Naive thymus-derived CD4-positive, alpha-beta T cell (primary cell): ENCODE data around the gene SCN9A. TPM values are rescaled to one million over a fixed set of nuclear protein-coding genes. Genes with fewer than 3 reads are reported as not detected.

Experiments used
- ATAC-seq: fragments of 150-1000 bp; cut with Tn5 transposase; 2 replicates; pipeline ENCODE4 v1.10.0; 2021; ENCODE audit warnings: mild to moderate bottlenecking, moderate library complexity
- CTCF ChIA-PET: fragments of 350-600 bp; sonication (Branson Sonifier 250); formaldehyde crosslinking; loops from one replicate; lab custom pipeline; 2021; ENCODE audit warnings: antibody characterized with exemption; lab: Charles Lee
- POLR2A ChIA-PET: fragments of 350-600 bp; sonication (Branson Sonifier 250); formaldehyde crosslinking; loops from one replicate; lab custom pipeline; 2021; ENCODE audit warnings: antibody characterized with exemption, inconsistent platforms; lab: Charles Lee
- DNase-seq, 9 donors: peaks; one replicate each; pipeline versions ENCODE4 v3.0.0 to v3.0.0-alpha.2; 2020 to 2022; ENCODE audit warnings: mixed read lengths in 1 of 9
- H3K27ac ChIP-seq: one replicate; pipeline ENCODE4 v1.7.0; 2013; ENCODE audit warnings: mild to moderate bottlenecking, low read depth, low read length, moderate library complexity
- H3K27me3 ChIP-seq, 2 donors: one replicate each; pipeline ENCODE4 v1.7.0; 2013; ENCODE audit warnings: low read length in 2 of 2, mild to moderate bottlenecking in 2 of 2, moderate library complexity in 2 of 2; ENCODE audit not compliant: control insufficient read depth in 2 of 2, insufficient read depth in 2 of 2
- H3K36me3 ChIP-seq, 3 experiments: 1 replicate in 2 of 3; 2 replicates in 1 of 3; pipeline ENCODE4 v1.7.0; 2013; ENCODE audit warnings: low read length in 3 of 3, mild to moderate bottlenecking in 3 of 3, moderate library complexity in 1 of 3; ENCODE audit not compliant: insufficient read depth in 3 of 3, control insufficient read depth in 2 of 3
- H3K4me1 ChIP-seq, 2 donors: one replicate each; pipeline ENCODE4 v1.7.0; 2013; ENCODE audit warnings: low read length in 2 of 2, mild to moderate bottlenecking in 2 of 2, moderate library complexity in 1 of 2; ENCODE audit not compliant: control insufficient read depth in 2 of 2, insufficient read depth in 2 of 2
- H3K4me3 ChIP-seq: 2 replicates; pipeline ENCODE4 v1.7.0; 2013; ENCODE audit warnings: mild to moderate bottlenecking, low read length
- H3K9me3 ChIP-seq, 3 experiments: 1 replicate in 2 of 3; 2 replicates in 1 of 3; pipeline ENCODE4 v1.7.0; 2013; ENCODE audit warnings: low read length in 3 of 3; ENCODE audit not compliant: control insufficient read depth in 2 of 3
- H3K27ac Mint-ChIP-seq, 9 donors: one replicate each; pipeline ENCODE4 v1.8.0; 2020 to 2022; ENCODE audit warnings: mixed read lengths in 9 of 9, mild to moderate bottlenecking in 8 of 9, moderate library complexity in 5 of 9, inconsistent platforms in 2 of 9
- H3K27me3 Mint-ChIP-seq, 5 donors: one replicate each; pipeline ENCODE4 v1.8.0; 2021 to 2022; ENCODE audit warnings: mixed read lengths in 5 of 5, mild to moderate bottlenecking in 1 of 5
- H3K36me3 Mint-ChIP-seq, 5 donors: one replicate each; pipeline ENCODE4 v1.8.0; 2020 to 2022; ENCODE audit warnings: mixed read lengths in 5 of 5, mild to moderate bottlenecking in 3 of 5, inconsistent platforms in 1 of 5
- H3K4me1 Mint-ChIP-seq, 7 donors: one replicate each; pipeline ENCODE4 v1.8.0; 2020 to 2022; ENCODE audit warnings: mixed read lengths in 7 of 7, mild to moderate bottlenecking in 3 of 7, inconsistent platforms in 1 of 7
- H3K4me3 Mint-ChIP-seq, 10 donors: one replicate each; pipeline ENCODE4 v1.8.0; 2020 to 2022; ENCODE audit warnings: mild to moderate bottlenecking in 10 of 10, mixed read lengths in 10 of 10, moderate library complexity in 6 of 10, inconsistent platforms in 2 of 10
- H3K9me3 Mint-ChIP-seq, 11 donors: one replicate each; pipeline ENCODE4 v1.8.0; 2020 to 2022; ENCODE audit warnings: mixed read lengths in 11 of 11, mild to moderate bottlenecking in 4 of 11, inconsistent platforms in 1 of 11, moderate library complexity in 1 of 11
- intact Hi-C, 2 donors: fragments of 100-400 bp; cut with micrococcal nuclease; formaldehyde crosslinking; loops; one replicate each; pipeline ENCODE4 v1.15.1; 2023
- polyA plus RNA-seq, 2 donors: library from polyadenylated mRNA; unstranded; fragments of 300-500 nt; fragmentation: Illumina TruSeq; gene quantifications; one replicate each; pipeline ENCODE4 v1.2.3, GENCODE V29; 2021
- total RNA-seq, 6 experiments: library from RNA in 5 of 6; stranded (reverse) in 5 of 6; gene quantifications; 1 replicate in 5 of 6; 2 replicates in 1 of 6; pipeline ENCODE4 v1.2.3 and lab custom pipeline; 2021 to 2026

SCN9A gene
- total and polyA plus RNA-seq, 7 experiments from 2014 or later = 0.12 to 1.8 (median 0.40) TPM; not detected in 1

DNA sequence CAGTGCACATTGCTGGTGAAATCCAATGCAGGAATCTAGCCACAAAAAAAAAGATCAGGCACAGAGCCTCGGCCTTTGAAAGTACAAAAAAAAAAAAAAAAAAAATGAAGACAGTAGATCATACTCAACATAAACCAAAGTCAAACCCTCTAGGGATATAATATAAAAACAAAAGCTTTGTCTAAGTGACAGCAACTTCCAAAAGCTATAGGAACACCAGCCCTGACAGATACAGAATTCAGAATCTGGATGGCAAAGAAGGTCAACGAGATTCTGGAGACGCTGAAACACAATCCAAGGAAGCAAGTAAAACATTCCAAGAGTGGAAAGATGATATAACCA, 194.0 kb downstream of the SCN9A start:
- H3K27ac Mint-ChIP-seq = no peak overlapping the region
- CTCF ChIA-PET = no interaction called here
- Histone ChIP-seq H3K9me3 (no peaks in the 10 kb centered on the region), H3K27me3 (no peaks in the 10 kb centered on the region), H3K36me3 (no peaks in the 10 kb centered on the region), H3K4me1 (no peaks in the 10 kb centered on the region), H3K27ac (no peak overlapping the region), H3K4me3 (no peak overlapping the region)
- no peak for DNase-seq
- H3K9me3 Mint-ChIP-seq = peaks cover 0 to 2% (median 0%) of the 10 kb centered on the region in 11 donors
- intact Hi-C loops = loop anchor here in 1 of 2 donors (2.0 kb wide), 1 partner anchor 227 kb away; no protein-coding TSS in a partner anchor
- POLR2A ChIA-PET = interaction anchor here (0.7 kb wide), 1 partner anchor 26 kb away, joined by 3 read pairs; no protein-coding TSS in a partner anchor
- H3K36me3 Mint-ChIP-seq = no peaks in the 10 kb centered on the region
- no peaks in the 10 kb centered on the region for H3K4me1 Mint-ChIP-seq
- ATAC-seq = no peak
- H3K27me3 Mint-ChIP-seq = peaks cover 2 to 27% (median 5%) of the 10 kb centered on the region in 5 donors
- no peak overlapping the region for H3K4me3 Mint-ChIP-seq

DNA sequence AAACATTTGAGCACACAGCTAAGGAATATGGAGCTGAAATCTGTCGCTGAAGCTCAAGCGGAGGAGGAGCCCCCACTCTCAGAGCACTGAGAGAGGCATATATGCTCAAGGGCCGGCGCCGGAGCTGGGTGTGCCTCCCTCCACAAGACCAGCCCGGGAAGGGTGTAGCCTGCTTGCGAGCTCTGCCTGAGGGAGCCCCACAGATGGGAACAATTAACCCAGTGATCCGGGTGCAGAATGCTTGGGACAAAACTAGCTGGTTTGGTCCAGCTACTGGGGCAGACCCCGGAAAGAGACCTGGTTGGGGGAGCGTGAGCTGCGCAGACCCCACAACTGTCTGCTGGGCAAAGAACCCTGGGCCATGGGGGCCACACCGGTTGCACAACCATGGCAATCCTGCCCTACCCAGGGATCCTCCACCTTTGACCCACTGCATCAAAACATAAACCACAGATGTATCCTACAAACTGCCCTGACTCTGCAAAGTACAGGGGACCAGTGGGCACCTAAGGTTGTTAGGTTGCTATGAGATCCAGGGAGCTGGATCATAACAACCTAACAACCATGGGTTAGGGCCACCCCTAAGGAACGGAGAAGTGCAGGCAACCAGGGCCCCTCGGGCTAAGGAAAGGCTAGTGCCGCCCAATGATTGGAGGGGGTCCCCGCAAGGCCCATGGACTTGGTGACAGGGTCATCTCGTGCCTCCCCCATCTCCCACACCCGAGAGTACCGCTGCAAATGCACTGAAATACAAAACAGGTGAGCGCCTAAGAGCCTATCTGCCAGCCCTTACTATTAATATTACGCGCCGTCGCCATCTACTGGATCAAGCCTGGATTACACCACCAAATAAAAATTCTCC, 194.6 kb downstream of the SCN9A start:
- ChIA-PET CTCF (no interaction called here), POLR2A (interaction anchor here (0.7 kb wide), 1 partner anchor 26 kb away, joined by 3 read pairs; no protein-coding TSS in a partner anchor)
- no peak overlapping the region for H3K4me3 Mint-ChIP-seq
- no peaks in the 10 kb centered on the region for H3K36me3 Mint-ChIP-seq
- Histone ChIP-seq H3K36me3 (no peaks in the 10 kb centered on the region), H3K4me1 (no peaks in the 10 kb centered on the region), H3K27ac (no peak overlapping the region), H3K27me3 (no peaks in the 10 kb centered on the region), H3K4me3 (no peak overlapping the region), H3K9me3 (no peaks in the 10 kb centered on the region)
- peak in 1 of 9 donors; percentile 30 for DNase-seq
- no peak overlapping the region for H3K27ac Mint-ChIP-seq
- H3K9me3 Mint-ChIP-seq = peaks cover 0 to 2% (median 0%) of the 10 kb centered on the region in 11 donors
- no peaks in the 10 kb centered on the region for H3K4me1 Mint-ChIP-seq
- ATAC-seq = peak; percentile 66
- intact Hi-C loops = loop anchor here in 1 of 2 donors (2.0 kb wide), 1 partner anchor 226 kb away; no protein-coding TSS in a partner anchor
- peaks cover 2 to 27% (median 5%) of the 10 kb centered on the region in 5 donors for H3K27me3 Mint-ChIP-seq

DNA sequence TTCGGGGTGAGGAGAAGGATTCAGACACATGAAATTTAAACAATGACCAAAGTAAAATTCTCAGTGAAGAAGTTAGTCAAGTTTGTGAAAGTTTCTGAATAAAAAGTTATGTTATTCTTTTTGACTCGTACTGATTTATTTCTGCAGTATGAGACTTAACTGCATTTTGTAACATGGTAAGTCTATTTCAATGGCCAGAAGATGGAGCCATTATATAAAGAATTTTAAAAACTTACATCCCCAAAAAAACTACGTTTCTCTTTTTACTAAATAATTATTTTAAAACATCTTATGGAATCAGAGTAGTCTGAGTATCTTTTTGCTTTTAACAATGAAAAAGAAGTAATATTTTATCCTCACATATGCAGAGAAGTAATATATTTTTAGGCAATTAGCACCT, 196.5 kb downstream of the SCN9A start:
- H3K4me1 Mint-ChIP-seq = no peaks in the 10 kb centered on the region
- H3K27ac Mint-ChIP-seq = no peak overlapping the region

DNA sequence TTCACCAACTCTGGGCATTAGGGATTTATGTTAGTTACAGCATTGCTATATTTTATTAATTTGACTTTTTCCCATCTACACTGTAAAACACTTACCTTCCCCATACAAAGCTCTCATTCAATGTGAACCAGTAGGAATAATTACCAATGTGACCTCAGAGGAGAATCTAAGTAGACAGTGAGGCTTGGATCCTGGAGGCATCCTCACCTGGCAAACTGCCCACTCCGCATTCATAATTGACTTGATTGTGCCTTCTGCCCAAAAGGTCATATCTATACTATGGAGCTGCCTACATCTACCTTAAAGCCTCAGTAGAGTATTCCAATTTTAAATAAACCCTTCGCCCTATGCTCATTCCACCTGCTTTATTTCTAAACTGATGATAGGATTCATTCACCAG, 202.5 kb downstream of the SCN9A start:
- intact Hi-C loops = no loop called here
- no peak overlapping the region for H3K4me3 Mint-ChIP-seq
- peaks cover 0 to 6% (median 0%) of the 10 kb centered on the region in 11 donors for H3K9me3 Mint-ChIP-seq
- no peaks in the 10 kb centered on the region for H3K36me3 ChIP-seq
- no peaks in the 10 kb centered on the region for H3K4me1 ChIP-seq
- H3K4me1 Mint-ChIP-seq = peaks cover 0 to 2% (median 0%) of the 10 kb centered on the region in 7 donors
- DNase-seq (no peak), ATAC-seq (no peak)
- no peak overlapping the region for H3K27ac Mint-ChIP-seq
- no peaks in the 10 kb centered on the region for H3K9me3 ChIP-seq
- no peaks in the 10 kb centered on the region for H3K36me3 Mint-ChIP-seq
- POLR2A ChIA-PET = no interaction called here
- CTCF ChIA-PET = no interaction called here
- no peak overlapping the region for H3K4me3 ChIP-seq
- no peak overlapping the region for H3K27ac ChIP-seq
- peaks cover 4 to 21% (median 12%) of the 10 kb centered on the region in 5 donors for H3K27me3 Mint-ChIP-seq
- H3K27me3 ChIP-seq = no peaks in the 10 kb centered on the region

More for the DNA sequence above, 196.5 kb downstream of the SCN9A start:
- Histone ChIP-seq H3K4me3 (no peak overlapping the region), H3K4me1 (no peaks in the 10 kb centered on the region), H3K36me3 (no peaks in the 10 kb centered on the region), H3K27ac (no peak overlapping the region), H3K27me3 (no peaks in the 10 kb centered on the region), H3K9me3 (no peaks in the 10 kb centered on the region)
- peaks cover 0 to 2% (median 0%) of the 10 kb centered on the region in 11 donors for H3K9me3 Mint-ChIP-seq
- no peaks in the 10 kb centered on the region for H3K36me3 Mint-ChIP-seq
- ATAC-seq (no peak), DNase-seq (no peak)
- H3K4me3 Mint-ChIP-seq = no peak overlapping the region
- intact Hi-C loops = no loop called here
- POLR2A ChIA-PET = no interaction called here
- CTCF ChIA-PET = no interaction called here
- peaks cover 2 to 24% (median 5%) of the 10 kb centered on the region in 5 donors for H3K27me3 Mint-ChIP-seq

DNA sequence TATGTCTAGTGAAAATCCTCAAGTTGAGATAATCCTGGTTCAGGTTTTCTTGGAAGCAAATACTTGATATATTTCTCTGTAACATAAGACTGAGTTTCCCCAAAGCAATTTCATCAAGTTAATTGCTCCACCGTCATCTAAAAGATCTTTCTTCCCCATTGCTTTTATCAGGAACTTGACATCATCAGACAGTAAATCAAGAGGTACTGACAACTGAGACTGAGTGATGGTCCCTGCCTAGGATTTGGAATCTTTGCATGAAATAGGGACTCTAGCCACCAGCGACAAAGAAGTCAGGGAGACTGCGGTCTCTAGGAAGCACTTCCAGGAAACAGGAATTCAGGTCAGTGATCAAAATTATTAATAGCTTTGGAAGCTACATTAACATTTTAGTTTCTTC, 204.5 kb downstream of the SCN9A start:
- no peak overlapping the region for H3K4me3 Mint-ChIP-seq
- Histone ChIP-seq H3K4me3 (no peak overlapping the region), H3K36me3 (no peaks in the 10 kb centered on the region), H3K4me1 (no peaks in the 10 kb centered on the region), H3K9me3 (no peaks in the 10 kb centered on the region), H3K27ac (no peak overlapping the region), H3K27me3 (no peaks in the 10 kb centered on the region)
- POLR2A ChIA-PET = no interaction called here
- no peaks in the 10 kb centered on the region for H3K36me3 Mint-ChIP-seq
- peaks cover 2 to 16% (median 6%) of the 10 kb centered on the region in 5 donors for H3K27me3 Mint-ChIP-seq
- ATAC-seq (no peak), DNase-seq (no peak)
- no peak overlapping the region for H3K27ac Mint-ChIP-seq
- H3K9me3 Mint-ChIP-seq = peaks cover 0 to 6% (median 0%) of the 10 kb centered on the region in 11 donors
- intact Hi-C loops = no loop called here
- CTCF ChIA-PET = no interaction called here
- peaks cover 0 to 2% (median 0%) of the 10 kb centered on the region in 7 donors for H3K4me1 Mint-ChIP-seq

DNA sequence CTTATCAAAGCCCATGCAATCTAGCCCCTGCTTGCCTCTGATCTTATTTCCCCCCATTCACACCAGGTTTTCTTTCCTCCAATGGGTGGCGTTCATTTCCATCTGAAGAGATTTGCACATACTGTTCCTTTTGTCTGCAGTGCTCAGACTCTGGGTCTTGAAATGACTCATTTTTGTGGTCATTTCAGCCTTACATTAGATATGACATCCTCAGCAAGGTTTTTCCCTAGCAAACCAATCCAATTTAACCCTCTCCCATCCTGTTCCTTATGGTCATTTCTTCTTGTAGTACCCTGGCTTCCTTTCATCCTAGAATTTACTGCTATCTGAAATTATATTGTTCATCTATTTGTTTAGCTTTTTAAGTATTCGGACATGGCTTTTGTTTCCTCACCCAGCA, 205.4 kb downstream of the SCN9A start:
- CTCF ChIA-PET = no interaction called here
- POLR2A ChIA-PET = no interaction called here
- Mint-ChIP-seq H3K36me3 (no peaks in the 10 kb centered on the region), H3K27me3 (peaks cover 2 to 16% (median 6%) of the 10 kb centered on the region in 5 donors), H3K9me3 (peaks cover 0 to 6% (median 0%) of the 10 kb centered on the region in 11 donors), H3K4me1 (peaks cover 0 to 2% (median 0%) of the 10 kb centered on the region in 7 donors), H3K4me3 (no peak overlapping the region), H3K27ac (no peak overlapping the region)
- no peaks in the 10 kb centered on the region for H3K36me3 ChIP-seq
- H3K9me3 ChIP-seq = no peaks in the 10 kb centered on the region
- ATAC-seq (no peak), DNase-seq (no peak)
- intact Hi-C loops = no loop called here
- H3K27me3 ChIP-seq = no peaks in the 10 kb centered on the region
- H3K4me3 ChIP-seq = no peak overlapping the region
- H3K27ac ChIP-seq = no peak overlapping the region
- H3K4me1 ChIP-seq = no peaks in the 10 kb centered on the region
